Mammary epithelial cell (primary cell): Measurements from ENCODE around the gene SRPK2.
"Not testable (repeated sequence)": the region's sequence is repeated elsewhere in the genome, so short reads cannot be mapped to it uniquely, and the experiment has no call there.

Source experiments
- EZH2 ChIP-seq: IDR thresholded peaks from 2 replicates; pipeline ENCODE4 v1.6.1; 2012; ENCODE audit warnings: low read length, inconsistent platforms, borderline replicate concordance
- TF ChIP-seq, protein P1 (sequence below), 2 donors: IDR thresholded peaks in 1 of 2; conservative IDR thresholded peaks in 1 of 2; 2 replicates each; pipeline ENCODE4 v1.5.1; 2011 to 2012; ENCODE audit warnings: inconsistent platforms in 2 of 2, low read length in 2 of 2, mild to moderate bottlenecking in 2 of 2, control low read depth in 1 of 2, low read depth in 1 of 2; ENCODE audit not compliant: insufficient read depth in 1 of 2; ENCODE audit errors: extremely low read depth in 1 of 2

DNA sequence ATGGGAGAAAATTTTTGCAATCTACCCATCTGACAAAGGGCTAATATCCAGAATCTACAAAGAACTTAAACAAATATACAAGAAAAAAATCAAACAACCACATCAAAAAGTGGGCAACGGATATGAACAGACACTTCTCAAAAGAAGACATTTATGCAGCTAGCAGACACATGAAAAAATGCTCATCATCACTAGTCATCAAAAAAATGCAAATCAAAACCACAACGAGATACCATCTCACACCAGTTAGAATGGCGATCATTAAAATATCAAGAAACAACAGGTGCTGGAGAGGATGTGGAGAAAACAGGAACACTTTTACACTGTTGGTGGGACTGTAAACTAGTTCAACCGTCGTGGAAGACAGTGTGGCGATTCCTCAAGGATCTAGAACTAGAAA lies 88.1 kb downstream of the SRPK2 start:
- not testable (repeated sequence) for TF ChIP-seq EZH2
- TF ChIP-seq, protein P1, sequence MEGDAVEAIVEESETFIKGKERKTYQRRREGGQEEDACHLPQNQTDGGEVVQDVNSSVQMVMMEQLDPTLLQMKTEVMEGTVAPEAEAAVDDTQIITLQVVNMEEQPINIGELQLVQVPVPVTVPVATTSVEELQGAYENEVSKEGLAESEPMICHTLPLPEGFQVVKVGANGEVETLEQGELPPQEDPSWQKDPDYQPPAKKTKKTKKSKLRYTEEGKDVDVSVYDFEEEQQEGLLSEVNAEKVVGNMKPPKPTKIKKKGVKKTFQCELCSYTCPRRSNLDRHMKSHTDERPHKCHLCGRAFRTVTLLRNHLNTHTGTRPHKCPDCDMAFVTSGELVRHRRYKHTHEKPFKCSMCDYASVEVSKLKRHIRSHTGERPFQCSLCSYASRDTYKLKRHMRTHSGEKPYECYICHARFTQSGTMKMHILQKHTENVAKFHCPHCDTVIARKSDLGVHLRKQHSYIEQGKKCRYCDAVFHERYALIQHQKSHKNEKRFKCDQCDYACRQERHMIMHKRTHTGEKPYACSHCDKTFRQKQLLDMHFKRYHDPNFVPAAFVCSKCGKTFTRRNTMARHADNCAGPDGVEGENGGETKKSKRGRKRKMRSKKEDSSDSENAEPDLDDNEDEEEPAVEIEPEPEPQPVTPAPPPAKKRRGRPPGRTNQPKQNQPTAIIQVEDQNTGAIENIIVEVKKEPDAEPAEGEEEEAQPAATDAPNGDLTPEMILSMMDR (conservative IDR thresholded peaks at IDR 0.05 in 1 of 2, IDR thresholded peaks at IDR 0.05 in 1 of 2; ENCODE audit: extremely low read depth in 1 of 2, insufficient read depth in 1 of 2, low read depth in 1 of 2, low read length in 2 of 2), result not testable (repeated sequence)
